ENCODE measurements around the gene MED26.

MED26 gene

DNA sequence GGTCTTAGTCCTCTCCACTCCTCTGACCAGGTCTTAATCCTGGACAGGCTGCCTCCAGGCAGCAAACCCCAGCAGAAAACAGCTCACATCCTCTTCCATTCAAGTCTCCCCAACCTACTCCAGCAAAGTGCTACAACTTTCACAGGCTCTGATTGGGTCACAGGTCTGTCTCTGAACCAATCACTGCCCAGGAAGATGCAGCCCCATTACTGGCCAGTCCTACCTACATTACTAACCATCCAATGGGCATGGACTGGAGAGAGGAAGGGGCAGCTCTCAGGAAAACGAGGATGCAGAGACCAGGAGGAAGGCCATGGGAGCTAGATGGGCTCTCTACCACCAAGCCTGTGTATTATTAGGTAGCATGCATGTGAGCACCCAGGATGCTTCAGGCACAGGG lies 12.2 kb downstream of the MED26 start:
- no peak for DNase-seq (ENCODE audit: low spot score)

DNA sequence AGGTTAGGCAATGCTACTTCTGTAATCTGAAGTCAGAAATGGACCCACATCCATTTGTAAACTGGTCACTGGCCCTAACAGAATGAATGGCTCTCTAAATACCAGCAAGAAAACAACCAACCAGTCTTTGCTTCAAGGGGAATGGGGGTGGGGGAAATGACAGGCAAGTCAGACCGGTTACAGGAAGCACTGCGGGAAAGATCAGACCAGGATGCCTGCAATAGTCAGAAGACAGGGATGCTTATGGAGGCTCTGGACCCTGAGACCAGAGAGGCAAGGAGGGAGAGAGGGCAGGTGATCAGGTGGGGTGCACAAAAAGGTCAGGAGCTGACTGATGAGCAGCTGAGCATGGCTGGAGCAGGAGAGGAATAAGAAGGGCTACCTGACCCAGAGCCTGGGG lies 13.1 kb downstream of the MED26 start:
- no peak for DNase-seq (ENCODE audit: low spot score)

DNA sequence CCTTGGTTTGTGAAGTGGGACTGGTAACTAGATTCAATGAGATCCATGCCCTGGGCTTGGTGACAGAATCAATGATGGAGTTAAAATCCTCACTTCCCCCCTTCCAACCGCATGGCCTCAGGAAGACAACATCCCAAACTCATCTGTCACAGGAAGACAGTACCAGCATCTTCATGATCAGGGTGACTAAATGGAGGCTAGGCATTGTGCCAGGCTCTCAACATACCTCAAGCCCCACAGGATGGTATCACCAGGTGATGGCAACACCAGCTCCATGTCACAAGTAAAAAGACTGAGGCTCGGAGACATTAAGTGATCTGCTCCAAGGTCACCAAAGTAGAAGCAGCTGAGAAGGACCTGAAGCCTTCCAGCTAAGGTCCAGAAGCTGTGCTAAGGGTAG lies 14.2 kb downstream of the MED26 start:
- no peak for DNase-seq (ENCODE audit: low spot score)

DNA sequence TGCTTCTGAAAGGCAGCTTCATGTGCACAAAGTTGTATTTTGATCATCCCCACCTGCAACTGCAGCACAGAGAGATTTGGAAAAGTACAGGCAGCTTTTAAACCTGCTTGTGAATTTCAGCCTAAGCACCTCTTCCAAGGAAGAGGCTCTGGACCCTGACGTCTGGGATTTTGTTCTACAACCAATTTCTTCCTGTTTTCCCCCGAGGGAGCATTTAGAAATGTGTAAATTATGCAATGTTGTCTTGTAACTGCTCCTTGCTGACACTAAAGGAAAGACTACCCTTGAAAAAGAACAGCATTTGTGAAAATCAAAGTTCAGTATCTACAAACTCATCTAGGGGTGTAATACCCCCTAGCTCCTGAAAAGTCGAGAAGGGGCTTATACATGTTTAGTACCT lies 15.4 kb downstream of the MED26 start:
- no peak for DNase-seq (ENCODE audit: low spot score)

DNA sequence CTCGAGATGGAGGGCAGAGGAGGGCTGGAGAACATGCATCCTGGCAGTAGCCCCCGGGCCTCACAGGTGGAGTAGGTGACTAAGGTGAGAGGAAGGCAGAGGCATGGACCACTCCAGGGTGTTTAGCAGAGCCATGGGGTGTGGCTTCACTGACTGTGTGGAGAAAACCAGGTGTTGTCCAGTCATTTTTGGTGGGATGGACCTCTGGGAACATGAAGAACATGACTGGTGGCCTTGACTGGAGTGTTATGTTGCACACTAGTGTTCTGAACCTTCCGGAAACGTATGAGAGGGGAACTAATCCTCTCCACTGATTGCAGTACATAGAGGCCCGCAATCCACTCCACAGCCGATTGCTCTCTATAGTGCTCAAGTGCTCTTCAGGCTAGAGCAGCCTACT lies 16.9 kb downstream of the MED26 start:
- no peak for DNase-seq (ENCODE audit: low spot score)

DNA sequence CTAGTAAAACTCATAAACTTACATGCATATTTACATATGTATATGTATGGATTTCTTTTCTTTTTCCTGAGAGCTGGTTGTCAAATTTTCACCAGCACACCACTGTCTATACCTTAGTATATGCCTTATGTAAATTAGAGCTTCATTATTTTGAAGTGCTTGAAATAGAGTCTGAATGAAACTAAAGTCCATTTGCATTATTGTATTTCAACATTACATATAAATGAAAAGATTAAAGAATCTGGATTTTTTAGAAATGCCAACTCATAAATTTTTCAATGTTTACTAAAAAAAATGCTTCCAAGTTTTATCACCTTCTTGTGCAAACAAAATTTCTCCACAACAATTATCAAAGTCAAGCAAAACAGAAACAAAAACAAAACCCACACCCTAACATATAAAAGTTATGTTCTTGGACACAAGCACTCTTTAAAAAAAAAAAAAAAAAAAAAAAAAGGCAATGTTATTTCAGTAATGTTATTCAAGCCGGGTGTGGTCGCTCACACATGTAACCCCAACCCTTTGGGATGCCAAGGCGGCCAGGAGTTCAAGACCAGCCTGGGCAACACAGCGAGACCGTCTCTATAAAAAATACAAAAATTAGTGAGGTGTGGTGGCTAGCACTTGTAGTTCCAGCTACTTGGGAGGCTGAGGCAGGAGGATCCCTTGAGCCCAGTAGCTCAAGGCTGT lies 18.3 kb downstream of the MED26 start:
- no peak for DNase-seq (ENCODE audit: low spot score)

DNA sequence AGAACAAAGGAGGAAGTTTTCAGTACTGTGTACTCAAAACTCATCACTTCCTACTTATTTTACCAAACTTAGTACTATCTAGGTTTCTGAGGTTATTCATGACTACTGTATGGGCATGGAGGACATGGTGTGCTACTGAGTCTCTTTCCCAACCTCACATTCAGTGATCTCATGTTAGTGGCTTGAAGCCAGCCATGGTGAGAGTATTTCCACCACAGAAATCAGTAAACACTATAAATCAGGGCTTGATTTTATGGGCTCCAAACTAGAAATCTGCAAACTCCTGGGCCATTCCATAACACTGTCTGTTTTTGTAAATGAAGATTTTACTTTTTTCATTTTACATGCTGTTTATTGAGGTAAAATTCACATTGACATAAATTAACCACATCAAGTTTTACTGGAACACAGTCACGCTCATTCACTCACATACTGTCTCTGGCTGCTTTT lies 19.7 kb downstream of the MED26 start:
- DNase-seq (ENCODE audit: low spot score) = no peak

DNA sequence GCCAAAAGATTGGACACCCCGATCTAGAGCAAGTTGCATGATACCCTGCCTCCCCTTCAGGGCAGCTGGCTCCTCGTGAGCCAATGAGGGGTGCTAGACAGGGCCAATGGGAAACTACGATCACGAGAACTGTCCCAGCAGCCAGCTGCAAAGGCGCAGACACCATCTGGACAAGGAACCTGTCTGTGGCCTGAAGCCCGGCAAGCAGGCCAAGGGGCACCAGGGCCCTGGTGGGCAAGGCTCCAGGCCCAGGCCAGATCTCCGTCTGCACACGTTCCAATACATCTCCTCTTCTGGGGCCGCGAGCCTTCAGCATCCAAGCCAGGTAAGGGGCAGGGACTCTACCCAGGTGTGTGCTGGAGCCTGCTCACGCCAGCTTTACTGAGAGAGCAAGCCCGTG lies 20.2 kb downstream of the MED26 start:
- DNase-seq (ENCODE audit: low spot score) = no peak

DNA sequence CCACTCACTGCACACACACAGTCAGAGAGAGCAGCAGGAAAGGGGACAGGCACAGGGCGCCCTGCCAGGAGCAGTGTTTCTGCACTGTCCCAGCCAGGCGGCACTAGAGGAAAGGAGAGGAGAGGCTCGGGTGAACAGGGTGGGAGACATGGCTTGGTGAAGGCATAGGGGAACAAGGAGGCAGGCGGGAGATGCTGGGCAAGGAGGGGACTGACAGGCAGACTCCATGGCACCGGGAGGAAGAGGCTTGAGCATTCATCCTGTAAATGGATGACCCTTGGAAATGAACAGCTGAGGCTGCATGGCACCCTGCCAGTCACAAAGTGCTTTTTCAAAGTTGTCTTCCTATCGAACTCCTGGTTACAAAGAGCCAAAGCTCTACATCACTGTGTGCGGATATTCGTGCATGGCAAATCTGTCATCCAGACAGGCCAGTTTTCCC lies 22.4 kb downstream of the MED26 start:
- DNase-seq (ENCODE audit: low spot score) = no peak

DNA sequence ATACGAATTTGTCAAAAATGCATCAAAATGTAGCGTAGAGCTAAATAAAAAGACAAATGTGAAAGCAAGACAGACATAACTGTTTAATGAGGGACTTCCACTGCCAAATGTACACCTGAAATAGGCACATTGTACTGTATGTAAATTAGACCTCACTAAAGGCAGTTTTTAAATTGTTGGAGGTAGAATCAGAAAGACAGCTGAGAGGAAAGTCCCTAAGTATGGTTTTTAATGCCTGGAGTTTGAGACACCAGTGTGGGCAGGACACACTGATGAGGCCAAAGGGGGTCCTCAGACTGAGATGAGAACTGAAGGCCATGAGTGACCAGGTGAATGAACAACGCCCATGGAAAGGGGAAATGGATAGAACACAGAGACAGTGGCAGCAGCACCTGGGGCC lies 22.9 kb downstream of the MED26 start:
- no peak for DNase-seq (ENCODE audit: low spot score)

DNA sequence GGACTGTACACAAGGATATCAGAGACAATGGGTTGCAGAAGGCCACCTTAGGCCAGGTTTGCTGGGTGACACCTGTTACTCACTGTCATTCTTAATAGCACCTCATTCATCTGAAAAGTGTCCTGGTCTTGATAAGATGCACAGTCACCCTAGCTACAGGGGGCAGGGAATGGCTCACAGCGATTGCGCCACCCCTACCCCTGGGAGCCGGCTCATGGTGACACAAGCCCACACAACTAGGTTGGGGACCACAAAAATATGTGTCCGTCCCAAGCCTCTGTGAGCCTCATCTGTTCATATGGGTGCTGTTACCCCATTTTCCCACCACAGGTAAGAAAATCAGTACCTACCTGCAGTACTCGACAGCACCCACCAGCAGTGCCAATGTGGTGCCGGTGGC lies 23.4 kb downstream of the MED26 start:
- DNase-seq (ENCODE audit: low spot score) = no peak

DNA sequence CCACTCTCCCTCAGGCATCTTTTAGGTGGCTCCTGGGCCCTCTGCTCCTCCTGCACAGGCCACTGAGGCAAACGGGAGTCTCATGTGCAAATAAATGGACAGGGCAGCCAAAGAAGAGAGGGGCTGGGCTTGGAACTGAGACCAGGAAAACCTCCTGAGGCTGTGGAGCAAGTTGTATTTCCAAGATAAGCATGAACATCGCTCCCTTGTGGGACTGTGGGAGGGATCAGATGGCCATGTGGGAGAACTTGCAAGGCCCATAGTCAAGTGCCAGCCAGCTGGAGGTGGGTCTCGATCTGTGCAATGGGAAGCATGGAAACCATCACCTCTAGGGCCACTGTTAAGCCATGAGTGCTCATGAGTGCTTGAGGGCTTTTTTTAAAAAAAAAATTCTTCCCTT lies 24.9 kb downstream of the MED26 start:
- no peak for DNase-seq (ENCODE audit: low spot score)

DNA sequence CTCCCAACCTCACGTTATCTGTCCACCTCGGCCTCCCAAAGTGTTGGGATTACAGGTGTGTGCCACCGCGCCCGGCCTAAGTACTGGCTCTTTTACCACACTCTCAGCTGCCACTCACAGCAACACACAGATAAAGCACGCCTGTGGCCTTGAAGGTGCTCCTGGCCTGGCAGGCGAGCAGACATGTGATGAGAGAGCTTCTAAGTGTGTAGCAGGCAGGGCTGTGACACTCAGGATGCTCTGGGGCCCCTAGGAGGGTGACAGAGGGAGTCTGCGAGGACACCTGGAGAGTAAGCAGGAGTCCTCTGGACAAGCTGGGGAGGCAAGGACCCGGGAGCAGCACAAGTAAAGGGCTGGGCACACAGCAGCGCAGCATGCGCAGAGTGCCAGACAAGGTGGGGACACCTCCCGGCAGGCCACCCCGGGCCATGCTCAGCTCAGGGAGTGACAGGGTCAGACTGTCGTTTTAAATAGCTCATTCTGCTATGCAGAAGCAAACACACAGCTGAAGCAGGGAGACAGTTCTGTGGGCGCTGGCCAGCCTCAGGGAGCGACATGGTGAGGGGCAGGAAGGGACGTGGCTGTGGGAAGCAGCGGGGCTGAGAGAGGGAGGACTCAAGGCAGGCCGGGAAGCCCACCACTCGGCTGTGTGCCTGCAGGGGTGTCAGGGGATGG lies 26.5 kb downstream of the MED26 start:
- DNase-seq (ENCODE audit: low spot score) = no peak

DNA sequence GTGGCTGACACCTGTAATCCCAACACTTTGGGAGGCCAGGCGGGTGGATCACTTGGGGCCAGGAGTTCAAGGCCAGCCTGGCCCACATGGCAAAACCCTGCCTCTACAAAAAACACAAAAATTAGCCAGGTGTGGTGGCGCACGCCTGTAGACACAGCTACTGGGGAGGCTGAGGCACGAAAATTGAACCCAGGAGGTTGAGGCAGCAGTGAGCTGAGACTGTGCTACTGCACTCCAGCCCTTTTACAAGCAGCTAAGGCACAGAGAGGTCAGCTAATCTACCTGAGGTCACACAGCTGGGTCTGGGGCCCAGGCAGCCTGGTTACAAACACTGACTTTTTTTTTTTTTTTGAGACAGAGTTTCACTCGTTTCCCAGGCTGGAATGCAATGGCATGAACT lies 27.2 kb downstream of the MED26 start:
- DNase-seq (ENCODE audit: low spot score) = no peak

DNA sequence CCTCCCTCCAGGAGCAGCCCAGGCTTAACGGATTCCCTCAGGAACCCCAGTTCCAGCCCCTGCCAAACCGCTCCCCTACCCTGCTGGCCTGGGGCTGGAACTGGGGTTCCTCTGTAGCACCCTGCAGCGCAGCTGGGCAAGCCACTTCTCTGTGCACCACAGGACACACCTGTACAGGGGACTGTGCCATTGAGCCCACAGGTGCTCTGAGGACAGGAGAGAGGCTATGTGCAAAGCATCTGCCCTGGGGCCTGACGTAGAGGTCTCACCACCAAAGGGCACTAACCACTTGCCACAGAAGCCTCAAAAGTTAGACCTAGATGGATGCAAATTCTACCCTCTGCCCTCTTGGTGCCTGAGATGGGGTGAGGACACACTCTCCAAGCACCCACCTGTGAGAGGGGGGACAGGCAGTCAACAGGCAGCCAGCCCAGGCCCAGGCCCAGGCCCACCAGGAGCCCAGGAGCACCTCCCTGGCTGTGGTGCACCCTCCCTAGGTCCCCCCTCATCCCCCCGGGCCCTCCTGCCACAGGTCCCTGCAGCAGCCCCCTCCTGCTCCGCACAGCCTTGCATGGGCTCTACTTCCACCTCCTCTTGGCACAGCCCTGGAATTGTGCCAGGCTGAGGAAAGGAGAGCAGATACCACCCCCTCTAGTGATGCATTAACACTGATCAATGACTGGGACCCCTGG lies 28.2 kb downstream of the MED26 start:
- no peak for DNase-seq (ENCODE audit: low spot score)

DNA sequence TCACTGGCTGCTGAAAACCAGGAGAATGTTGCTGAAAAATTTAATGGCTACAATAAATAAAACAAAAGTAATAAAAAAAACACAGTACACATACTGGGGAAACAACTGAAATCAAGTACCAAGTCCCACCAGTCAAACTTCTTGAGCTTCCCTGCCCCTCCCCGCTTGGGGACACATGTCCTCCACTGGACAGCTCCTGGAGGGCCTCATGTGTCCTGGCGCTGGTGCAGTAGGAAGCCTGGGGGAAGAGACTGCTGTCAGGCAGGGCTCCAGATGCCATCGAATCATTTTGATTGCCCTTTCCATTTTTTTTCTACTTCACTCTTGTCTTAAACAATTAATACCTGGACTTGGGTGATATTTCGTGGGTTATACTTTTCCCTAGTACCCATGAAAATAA lies 29.2 kb downstream of the MED26 start:
- no peak for DNase-seq (ENCODE audit: low spot score)

DNA sequence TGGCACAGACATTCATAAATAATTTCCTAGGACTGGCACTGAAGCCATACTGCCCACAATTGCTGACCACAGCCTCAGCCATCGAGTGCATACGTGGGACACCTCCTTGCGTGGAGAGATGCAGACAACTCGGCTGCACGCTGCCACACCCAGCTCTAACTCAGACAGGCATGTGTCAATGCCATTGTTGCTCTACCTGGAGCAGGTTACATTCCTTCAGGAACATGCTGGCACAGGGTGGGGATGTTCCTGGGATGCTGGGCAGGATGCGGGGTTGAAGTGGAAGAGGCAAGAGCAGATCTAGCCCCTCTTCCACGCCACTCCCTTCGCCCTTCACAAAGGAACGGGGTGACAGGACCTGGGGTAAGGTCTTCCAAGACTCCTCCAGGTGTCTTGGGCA lies 31.6 kb downstream of the MED26 start:
- no peak for DNase-seq (ENCODE audit: low spot score)

DNA sequence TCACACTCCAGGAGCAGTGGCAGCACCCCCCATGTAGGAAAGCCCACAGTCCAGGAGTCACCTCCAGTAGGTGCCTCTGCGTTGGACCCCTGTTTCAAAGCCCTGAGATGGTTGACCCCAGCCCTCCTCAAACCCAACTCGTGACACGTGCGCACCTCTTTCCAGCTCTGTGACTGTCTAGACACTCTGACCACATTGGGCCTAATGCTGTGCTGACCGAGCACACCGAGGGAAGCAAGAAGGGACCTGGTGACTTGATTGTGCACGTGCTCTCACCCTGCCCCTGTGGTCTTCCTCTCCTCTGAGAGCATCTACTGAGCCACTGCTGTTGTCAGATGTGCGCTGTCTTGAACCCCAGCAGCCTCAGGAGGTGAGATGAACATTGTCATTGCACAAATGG lies 32.9 kb downstream of the MED26 start:
- DNase-seq (ENCODE audit: low spot score) = no peak

DNA sequence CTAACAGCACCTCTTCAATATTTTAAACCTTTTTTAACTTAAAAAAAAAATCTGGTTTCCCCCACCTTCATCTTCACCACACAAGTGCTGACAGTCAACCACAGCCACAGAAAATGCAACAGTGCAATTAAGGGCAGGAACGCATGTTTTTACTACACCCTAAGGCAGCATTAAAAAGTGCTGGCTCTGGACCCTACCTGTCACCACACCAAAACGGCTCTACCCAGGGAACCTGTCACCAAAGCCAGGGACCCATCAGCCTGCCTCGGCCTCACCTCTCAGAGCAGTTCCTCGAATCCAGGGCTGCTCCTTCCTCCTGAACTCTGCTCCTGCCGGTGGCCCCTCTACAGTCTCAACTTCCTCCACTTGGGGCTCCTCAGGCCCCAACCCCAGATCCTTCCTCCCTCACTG lies 33.3 kb downstream of the MED26 start:
- DNase-seq (ENCODE audit: low spot score) = no peak

DNA sequence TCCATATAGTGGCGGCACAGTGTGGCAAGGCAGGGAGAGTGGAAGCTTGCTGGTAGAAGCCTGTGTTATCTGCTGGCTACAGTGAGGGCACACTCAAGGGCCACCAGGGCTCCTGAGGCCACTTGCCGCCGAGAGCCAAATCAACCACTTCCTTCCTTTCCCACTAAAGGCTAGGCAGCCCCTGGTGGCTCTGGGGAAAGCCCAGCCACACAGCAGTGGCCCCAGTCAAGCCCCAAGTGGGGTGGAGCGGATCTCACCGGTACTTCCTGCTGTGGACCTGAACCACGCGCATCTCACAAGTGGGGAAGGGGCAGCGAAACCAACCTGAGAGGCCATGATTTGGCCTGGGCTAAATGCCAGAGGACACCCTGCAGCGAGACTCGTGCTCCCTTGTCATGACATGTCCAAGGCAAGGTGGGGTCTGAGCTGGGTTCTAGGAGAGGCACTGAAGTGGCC lies 33.8 kb downstream of the MED26 start:
- DNase-seq (ENCODE audit: low spot score) = no peak

DNA sequence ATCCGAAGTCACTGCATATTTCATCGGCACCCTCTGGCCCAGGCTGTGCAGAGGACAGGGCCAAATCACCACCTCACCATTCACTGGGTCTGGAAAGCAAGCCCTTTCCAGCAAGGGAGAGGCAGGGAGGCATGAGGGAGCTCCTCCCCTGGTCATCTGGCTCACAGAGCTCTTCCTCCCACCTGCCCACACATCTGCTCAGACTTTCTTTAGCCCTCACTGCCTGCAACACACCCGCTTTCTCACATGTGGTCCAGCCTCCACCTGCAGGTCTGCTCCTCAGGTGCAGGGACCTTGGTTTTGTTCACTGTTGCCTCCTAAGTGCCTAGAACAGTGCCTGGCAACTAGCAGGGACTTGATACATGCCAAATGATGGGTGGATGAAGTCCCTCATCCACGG lies 34.8 kb downstream of the MED26 start:
- DNase-seq (ENCODE audit: low spot score) = no peak

DNA sequence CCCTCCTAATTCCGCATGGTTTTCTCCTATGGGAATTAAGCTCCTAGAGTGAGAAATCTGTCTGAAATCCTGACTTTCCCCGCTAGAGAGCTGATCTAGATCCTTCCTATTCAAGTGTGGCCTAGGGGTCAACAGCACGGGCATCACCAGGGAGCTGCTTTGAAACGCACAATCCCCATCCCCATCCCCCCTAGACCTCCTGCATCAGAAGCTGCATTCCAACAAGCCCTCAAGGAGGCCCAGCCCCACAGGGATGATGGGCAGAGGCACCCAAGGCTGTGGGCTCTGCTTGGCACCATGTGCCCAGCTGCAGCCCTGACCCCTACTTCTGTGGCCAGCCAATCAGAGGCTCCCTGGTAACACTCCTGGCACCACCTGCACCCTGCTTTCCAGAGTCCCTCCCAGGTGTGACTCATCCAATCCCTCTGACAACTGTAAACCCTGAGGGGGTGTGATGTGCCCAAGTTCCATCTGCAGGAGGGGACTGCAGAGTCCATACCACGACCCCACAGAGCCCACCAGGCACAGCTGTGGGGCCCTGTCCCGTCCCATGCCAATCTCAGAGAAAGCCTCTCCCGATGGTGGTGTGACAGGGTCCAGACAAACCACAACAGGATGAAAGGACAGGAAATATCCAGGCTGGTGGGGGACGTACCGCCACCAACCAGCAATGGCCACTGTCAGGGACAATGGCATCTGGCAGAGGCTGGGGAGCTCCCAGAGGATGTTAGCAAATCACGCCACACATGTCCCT lies 36.0 kb downstream of the MED26 start:
- no peak for DNase-seq (ENCODE audit: low spot score)

All from SK-N-DZ (cell line).